ENCODE measurements around the gene C9orf152. TPM values are rescaled to one million over a fixed set of nuclear protein-coding genes. Genes with fewer than 3 reads are reported as not detected.
"Not testable (repeated sequence)": the region's sequence is repeated elsewhere in the genome, so short reads cannot be mapped to it uniquely, and the experiment has no call there.

Gene C9orf152
- total RNA-seq, 3 donors from 2014 or later (not counting 1 experiment from before 2014, with no cell fraction given): not detected

DNA sequence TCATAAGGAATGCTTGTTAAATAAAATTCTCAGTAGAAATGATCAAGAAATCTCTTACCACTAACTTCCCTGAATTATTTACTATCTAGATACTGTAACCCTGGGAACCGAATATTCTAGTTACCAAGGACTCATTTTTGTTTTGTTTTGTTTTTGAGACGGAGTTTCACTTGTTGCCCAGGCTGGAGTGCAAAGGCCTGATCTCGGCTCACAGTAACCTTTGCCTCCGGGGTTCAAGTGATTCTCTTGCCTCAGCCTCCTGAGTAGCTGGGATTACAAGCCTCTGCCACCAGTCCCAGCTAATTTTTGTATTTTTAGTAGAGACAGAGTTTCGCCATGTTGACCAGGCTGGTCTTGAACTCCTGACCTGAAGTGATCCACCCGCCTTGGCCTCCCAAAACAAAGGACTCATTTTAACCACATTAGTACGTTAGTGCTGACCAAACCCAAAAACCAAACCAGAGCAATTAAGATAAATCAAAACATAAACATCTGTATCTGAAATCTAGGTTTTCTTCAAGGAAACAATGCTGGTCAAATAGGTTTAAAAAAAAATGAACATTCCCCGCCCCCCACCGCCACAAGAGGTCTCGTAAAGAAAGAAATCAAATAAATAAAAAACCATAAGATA, 44.7 kb upstream of the C9orf152 start:
- Mint-ChIP-seq H3K27me3 (ENCODE audit: low read depth in 2 of 2) (no peaks in the 10 kb centered on the region), H3K4me3 (no peak overlapping the region), H3K27ac (peak overlapping the region in 1 of 2 donors; percentile 53), H3K36me3 (no peaks in the 10 kb centered on the region), H3K9me3 (no peaks in the 10 kb centered on the region), H3K4me1 (peaks cover 28 to 44% of the 10 kb centered on the region in 2 donors)
- ATAC-seq: no peak
- WGBS (ENCODE audit: insufficient coverage): 80% methylated on average over 10 of the region's 10 CpGs
- peak in 1 of 2 donors; percentile 19 for DNase-seq
- H3K27me3 ChIP-seq (ENCODE audit: control insufficient read depth, insufficient read depth, low read length): no peaks in the 10 kb centered on the region
- H3K4me1 ChIP-seq (ENCODE audit: control insufficient read depth, insufficient read depth, low read length): peaks cover 20% of the 10 kb centered on the region
- H3K4me3 ChIP-seq (ENCODE audit: low read length): no peak overlapping the region
- intact Hi-C loops (cut with micrococcal nuclease): no loop called here
- TF ChIP-seq, protein P1, sequence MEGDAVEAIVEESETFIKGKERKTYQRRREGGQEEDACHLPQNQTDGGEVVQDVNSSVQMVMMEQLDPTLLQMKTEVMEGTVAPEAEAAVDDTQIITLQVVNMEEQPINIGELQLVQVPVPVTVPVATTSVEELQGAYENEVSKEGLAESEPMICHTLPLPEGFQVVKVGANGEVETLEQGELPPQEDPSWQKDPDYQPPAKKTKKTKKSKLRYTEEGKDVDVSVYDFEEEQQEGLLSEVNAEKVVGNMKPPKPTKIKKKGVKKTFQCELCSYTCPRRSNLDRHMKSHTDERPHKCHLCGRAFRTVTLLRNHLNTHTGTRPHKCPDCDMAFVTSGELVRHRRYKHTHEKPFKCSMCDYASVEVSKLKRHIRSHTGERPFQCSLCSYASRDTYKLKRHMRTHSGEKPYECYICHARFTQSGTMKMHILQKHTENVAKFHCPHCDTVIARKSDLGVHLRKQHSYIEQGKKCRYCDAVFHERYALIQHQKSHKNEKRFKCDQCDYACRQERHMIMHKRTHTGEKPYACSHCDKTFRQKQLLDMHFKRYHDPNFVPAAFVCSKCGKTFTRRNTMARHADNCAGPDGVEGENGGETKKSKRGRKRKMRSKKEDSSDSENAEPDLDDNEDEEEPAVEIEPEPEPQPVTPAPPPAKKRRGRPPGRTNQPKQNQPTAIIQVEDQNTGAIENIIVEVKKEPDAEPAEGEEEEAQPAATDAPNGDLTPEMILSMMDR (IDR thresholded peaks at IDR 0.05): no peak
- H3K27ac ChIP-seq (ENCODE audit: low read length): no peak overlapping the region
- H3K36me3 ChIP-seq (ENCODE audit: control insufficient read depth, insufficient read depth, low read length): no peaks in the 10 kb centered on the region
- no peaks in the 10 kb centered on the region for H3K9me3 ChIP-seq (ENCODE audit: control insufficient read depth, insufficient read depth, low read length)

DNA sequence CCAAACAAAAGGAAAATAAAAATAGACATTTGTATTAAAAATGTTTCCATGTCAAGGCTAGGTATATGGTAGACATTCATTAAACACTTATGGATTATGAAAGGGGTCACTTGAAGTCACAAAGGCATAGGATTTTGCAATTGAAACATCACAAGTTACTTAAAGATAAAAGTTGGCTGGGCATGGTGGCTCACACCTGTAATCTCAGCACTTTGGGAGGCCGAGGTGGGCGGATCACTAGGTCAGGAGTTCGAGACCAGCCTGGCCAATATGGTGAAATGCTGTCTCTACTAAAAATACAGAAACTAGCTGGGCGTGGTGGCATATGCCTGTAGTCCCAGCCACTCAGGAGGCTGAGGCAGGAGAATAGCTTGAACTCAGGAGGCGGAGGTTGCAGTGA, 43.8 kb upstream of the C9orf152 start:
- H3K9me3 ChIP-seq (ENCODE audit: control insufficient read depth, insufficient read depth, low read length); H3K9me3 Mint-ChIP-seq; H3K36me3 Mint-ChIP-seq; H3K4me3 ChIP-seq (ENCODE audit: low read length); H3K27me3 Mint-ChIP-seq (ENCODE audit: low read depth in 2 of 2); intact Hi-C loops (cut with micrococcal nuclease); H3K27ac ChIP-seq (ENCODE audit: low read length); H3K4me3 Mint-ChIP-seq; ATAC-seq; H3K27me3 ChIP-seq (ENCODE audit: control insufficient read depth, insufficient read depth, low read length); H3K27ac Mint-ChIP-seq; DNase-seq; H3K36me3 ChIP-seq (ENCODE audit: control insufficient read depth, insufficient read depth, low read length): not testable (repeated sequence)
- H3K4me1 ChIP-seq (ENCODE audit: control insufficient read depth, insufficient read depth, low read length): peaks cover 12% of the 10 kb centered on the region
- WGBS (ENCODE audit: insufficient coverage): 98% methylated on average over 5 of the region's 5 CpGs
- H3K4me1 Mint-ChIP-seq: peaks cover 20 to 36% of the 10 kb centered on the region in 2 donors

DNA sequence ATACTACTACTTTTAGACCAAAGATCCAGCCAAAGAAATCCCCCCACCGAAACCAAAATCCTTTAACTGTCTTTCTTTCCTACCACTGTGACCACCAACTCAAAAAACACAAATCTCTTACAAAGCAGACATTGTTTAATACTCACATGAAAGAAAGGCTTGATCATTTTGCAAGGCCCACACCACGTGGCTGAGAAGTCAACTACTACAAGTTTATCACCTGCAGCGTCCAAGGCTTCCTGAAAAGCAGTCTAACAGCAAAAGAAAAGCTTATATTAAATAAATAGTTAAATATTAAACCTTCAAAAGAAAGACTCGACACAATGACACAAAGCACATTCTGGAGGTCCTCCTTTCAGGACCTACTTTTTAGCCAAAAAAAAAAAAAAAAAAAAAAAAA, 43.3 kb upstream of the C9orf152 start:
- Mint-ChIP-seq H3K4me3 (no peak overlapping the region), H3K27me3 (ENCODE audit: low read depth in 2 of 2) (no peaks in the 10 kb centered on the region), H3K9me3 (no peaks in the 10 kb centered on the region), H3K27ac (peak overlapping the region in 1 of 2 donors; percentile 37), H3K36me3 (no peaks in the 10 kb centered on the region), H3K4me1 (peaks cover 19 to 32% of the 10 kb centered on the region in 2 donors)
- Histone ChIP-seq H3K4me3 (ENCODE audit: low read length) (no peak overlapping the region), H3K36me3 (ENCODE audit: control insufficient read depth, insufficient read depth, low read length) (peaks cover 6% of the 10 kb centered on the region), H3K4me1 (ENCODE audit: control insufficient read depth, insufficient read depth, low read length) (peaks cover 12% of the 10 kb centered on the region), H3K27me3 (ENCODE audit: control insufficient read depth, insufficient read depth, low read length) (no peaks in the 10 kb centered on the region), H3K9me3 (ENCODE audit: control insufficient read depth, insufficient read depth, low read length) (no peaks in the 10 kb centered on the region), H3K27ac (ENCODE audit: low read length) (no peak overlapping the region)
- ATAC-seq (no peak), DNase-seq (no peak)
- 78% methylated on average over 2 of the region's 4 CpGs for WGBS (ENCODE audit: insufficient coverage)
- intact Hi-C loops (cut with micrococcal nuclease): no loop called here
- TF ChIP-seq, protein P1 (IDR thresholded peaks at IDR 0.05): no peak

DNA sequence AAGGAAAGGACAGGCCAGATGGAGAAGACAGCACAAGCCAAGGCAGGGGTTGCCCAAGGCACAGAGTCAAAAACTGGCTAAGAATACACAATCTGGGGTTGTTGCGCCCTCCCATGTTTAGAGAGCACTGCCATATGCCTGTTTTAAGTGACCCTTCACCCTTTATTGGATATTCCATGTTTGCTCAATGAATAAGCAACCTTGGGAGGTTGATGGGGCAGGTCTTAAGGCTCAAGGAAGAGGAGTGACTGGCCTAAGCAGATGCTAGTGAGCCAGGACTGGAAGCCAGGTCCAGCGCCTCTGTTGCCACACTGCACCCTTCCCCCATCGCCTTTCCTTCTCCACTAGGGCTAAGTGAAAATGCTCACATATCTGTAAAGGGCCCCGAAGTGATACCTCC, 41.6 kb upstream of the C9orf152 start:
- no peak overlapping the region for H3K27ac Mint-ChIP-seq
- ATAC-seq (no peak), DNase-seq (no peak)
- WGBS (ENCODE audit: insufficient coverage): 100% methylated on average over 4 of the region's 4 CpGs
- H3K9me3 Mint-ChIP-seq: no peaks in the 10 kb centered on the region
- no peaks in the 10 kb centered on the region for H3K36me3 Mint-ChIP-seq
- Histone ChIP-seq H3K36me3 (ENCODE audit: control insufficient read depth, insufficient read depth, low read length) (peaks cover 10% of the 10 kb centered on the region), H3K9me3 (ENCODE audit: control insufficient read depth, insufficient read depth, low read length) (no peaks in the 10 kb centered on the region), H3K4me1 (ENCODE audit: control insufficient read depth, insufficient read depth, low read length) (peaks cover under 1% of the 10 kb centered on the region), H3K27me3 (ENCODE audit: control insufficient read depth, insufficient read depth, low read length) (no peaks in the 10 kb centered on the region), H3K4me3 (ENCODE audit: low read length) (no peak overlapping the region), H3K27ac (ENCODE audit: low read length) (no peak overlapping the region)
- no peak overlapping the region for H3K4me3 Mint-ChIP-seq
- intact Hi-C loops (cut with micrococcal nuclease): no loop called here
- H3K4me1 Mint-ChIP-seq: peaks cover 10 to 21% of the 10 kb centered on the region in 2 donors
- TF ChIP-seq, protein P1 (IDR thresholded peaks at IDR 0.05): no peak
- H3K27me3 Mint-ChIP-seq (ENCODE audit: low read depth in 2 of 2): no peaks in the 10 kb centered on the region
